HG03571 (cell line): ENCODE results near the gene ZNF276.
"Not testable (repeated sequence)": the region's sequence is repeated elsewhere in the genome, so short reads cannot be mapped to it uniquely, and the experiment has no call there.

ENCODE experiments used
- ATAC-seq: cut with Tn5 transposase; IDR thresholded peaks from one replicate; pipeline ENCODE4 v1.9.1; 2021; ENCODE audit not compliant: unreplicated experiment

The ZNF276 gene

DNA sequence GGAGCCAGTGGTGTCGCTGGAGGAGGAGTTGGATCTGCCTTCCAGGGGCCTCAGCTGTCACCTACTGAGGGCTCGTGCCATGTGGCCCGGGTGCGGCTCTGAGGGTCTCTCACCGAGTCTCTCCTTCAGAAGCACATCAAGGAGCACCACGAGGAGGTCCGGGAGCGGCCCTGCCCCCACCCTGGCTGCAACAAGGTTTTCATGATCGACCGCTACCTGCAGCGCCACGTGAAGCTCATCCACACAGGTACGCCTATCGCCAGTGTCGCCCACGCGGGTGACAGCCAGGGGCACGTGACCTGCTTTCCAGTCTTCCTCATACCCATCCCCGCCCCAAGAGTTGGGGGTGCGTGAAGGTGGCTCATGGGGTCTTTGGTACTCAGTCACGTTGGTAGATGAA lies 12.5 kb downstream of the ZNF276 start:
- no peak for ATAC-seq

DNA sequence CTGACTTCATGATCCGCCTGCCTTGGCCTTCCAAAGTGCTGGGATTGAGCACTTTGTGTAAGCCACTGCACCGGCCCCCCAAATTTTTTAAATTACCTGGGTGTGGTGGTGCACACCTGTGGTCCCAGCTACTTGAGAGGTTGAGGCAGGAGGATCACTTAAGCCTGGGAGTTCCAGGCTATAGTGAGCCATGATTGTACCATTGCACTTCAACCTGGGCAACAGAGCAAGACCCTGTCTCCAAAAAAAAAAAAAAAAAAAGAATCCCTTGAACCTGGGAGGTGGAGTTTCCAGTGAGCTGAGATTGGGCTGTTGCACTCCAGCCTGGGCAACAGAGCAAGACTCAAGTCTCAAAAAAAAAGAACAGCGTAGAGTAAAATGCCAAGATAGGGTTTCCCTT lies 15.2 kb downstream of the ZNF276 start:
- ATAC-seq = no peak

DNA sequence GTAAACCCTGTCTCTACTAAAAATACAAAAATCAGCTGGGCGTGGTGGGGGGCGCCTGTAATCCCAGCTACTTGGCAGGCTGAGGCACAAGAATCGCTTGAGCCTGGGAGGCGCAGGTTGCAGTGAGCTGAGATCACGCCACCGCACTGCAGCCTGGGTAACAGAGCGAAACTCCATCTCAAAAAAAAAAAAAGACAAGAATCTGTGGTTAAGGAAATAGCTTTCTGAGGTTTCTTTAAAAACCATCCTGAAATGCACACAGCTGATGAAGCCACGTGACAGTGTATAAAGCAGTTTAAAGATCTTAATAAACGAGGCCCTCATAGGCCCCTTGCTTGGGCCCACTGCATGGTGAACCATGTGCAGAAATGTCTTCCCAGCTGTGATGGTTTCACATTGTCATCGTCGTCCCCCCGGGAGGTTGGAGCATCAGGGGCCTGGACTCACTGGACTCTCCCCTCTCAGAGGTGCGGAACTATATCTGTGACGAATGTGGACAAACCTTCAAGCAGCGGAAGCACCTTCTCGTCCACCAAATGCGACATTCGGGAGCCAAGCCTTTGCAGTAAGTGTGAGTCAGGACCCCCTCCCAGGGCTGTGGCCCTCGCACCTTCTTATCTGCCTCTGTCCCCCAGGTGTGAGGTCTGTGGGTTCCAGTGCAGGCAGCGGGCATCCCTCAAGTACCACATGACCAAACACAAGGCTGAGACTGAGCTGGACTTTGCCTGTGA lies 16.2 kb downstream of the ZNF276 start:
- no peak for ATAC-seq

DNA sequence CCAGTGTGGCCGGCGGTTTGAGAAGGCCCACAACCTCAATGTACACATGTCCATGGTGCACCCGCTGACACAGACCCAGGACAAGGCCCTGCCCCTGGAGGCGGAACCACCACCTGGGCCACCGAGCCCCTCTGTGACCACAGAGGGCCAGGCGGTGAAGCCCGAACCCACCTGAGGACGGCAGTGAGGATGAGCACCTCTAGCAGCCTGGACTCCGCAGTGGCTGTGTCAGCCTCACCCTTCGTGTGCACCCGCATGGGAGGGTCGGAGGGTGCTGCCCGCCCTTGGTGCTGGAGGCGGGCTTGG lies 16.7 kb downstream of the ZNF276 start:
- no peak for ATAC-seq

DNA sequence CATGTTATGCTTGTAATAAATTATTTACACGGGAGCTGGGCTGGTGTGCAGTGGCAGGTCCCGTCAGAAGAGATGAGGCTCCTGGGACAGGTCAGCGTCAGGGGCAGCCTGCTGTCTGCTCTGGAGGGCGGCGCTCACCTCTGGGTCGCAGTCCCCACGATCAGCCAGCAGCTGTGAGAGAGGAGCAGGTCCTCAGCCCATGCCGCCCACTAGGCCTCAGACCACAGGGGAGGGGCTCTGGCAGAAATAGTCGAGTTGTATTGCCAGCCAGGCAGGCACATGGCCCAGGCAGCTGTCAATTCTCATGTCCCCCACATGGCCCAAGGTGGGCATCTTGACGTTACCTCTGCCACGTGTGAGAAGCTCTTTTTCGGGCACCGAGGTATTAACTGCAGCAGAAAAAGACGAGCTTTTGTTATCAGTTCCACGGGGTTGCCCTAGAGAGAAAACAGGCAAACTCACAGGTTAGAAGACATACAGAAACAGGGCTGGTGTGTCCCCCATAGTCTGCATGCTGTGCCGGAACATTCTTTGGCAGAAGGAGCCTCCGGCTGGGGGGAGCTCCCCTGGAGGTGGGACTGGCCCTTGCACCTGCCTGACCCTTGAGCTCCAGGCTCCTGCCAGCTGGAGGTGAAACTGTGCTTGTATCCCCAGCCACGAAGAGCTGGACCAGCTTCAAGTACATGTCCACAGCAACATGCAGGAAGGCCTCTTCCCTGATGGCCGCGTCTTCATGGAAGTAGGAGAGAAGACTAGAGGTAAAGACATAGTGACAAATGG lies 17.4 kb downstream of the ZNF276 start:
- no peak for ATAC-seq

- no peak for ATAC-seq
These were observed 18.0 kb downstream of the ZNF276 start for GRCh38 chr16:89739383-89739782.

- no peak for ATAC-seq
These were observed 20.1 kb downstream of the ZNF276 start for GRCh38 chr16:89741342-89742014.

DNA sequence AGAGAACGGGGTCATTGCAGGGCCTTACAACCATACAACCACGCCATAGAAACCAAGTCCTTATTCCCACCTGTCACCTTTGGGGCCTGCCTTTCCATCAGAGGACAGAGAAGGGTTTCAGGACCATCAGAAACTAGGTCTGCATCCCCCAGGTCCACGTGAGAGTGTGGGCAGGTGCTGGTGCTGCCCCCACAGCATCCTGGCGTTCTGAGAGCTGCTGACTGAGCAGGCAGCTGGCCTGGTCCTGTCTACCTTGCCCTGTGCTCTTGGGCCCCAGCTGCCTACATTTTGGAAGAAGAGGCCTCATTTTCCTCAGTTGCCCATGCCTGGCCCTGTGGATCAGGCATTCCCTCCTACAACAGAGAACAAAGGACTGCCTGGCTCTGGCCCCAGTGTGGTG lies 21.6 kb downstream of the ZNF276 start:
- no peak for ATAC-seq

- no peak for ATAC-seq
These were observed 23.5 kb downstream of the ZNF276 start for GRCh38 chr16:89744813-89745212.

DNA sequence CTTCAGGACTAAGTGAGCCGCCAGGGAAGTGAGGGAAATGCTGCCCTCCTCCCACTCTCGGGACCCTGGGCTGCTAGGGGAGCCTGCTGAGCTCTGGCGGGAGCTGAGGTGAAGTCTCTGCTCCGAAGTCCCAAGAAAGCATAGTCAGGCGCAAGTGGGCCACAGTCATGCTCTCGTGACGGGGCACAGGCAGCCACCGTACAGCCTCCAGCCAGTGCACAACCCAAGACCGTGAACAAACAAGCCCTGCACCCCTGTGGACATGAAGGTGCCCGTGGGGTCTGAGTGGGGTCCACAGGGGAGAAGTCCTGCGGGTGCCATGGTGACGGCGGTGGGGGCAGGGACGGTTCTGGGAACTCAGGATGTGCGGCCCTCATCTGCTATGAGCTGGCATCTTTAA lies 24.7 kb downstream of the ZNF276 start:
- ATAC-seq = no peak

DNA sequence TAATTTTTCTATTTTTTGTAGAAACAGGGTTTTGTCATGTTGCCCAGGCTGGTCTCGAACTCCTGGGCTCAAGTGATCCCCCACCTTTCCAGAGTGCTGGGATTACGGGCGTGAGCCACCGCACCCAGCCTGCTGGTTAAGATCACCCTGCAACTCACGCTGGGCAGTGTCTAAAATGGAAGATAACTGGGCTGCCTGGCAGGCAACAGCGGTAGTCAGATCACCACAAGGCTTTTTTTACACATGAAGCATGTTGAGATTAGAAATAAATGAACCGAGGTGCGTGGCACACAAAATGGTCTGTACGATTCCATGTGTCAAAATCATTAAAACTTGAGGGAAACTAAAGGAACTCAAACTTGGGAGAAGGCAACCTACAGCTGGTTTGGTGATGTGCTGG lies 26.7 kb downstream of the ZNF276 start:
- no peak for ATAC-seq

GRCh38 chr16:89748921-89749320 lies 27.6 kb downstream of the ZNF276 start:
- ATAC-seq = no peak

- no peak for ATAC-seq
These were observed 28.3 kb downstream of the ZNF276 start for GRCh38 chr16:89749637-89750036.

DNA sequence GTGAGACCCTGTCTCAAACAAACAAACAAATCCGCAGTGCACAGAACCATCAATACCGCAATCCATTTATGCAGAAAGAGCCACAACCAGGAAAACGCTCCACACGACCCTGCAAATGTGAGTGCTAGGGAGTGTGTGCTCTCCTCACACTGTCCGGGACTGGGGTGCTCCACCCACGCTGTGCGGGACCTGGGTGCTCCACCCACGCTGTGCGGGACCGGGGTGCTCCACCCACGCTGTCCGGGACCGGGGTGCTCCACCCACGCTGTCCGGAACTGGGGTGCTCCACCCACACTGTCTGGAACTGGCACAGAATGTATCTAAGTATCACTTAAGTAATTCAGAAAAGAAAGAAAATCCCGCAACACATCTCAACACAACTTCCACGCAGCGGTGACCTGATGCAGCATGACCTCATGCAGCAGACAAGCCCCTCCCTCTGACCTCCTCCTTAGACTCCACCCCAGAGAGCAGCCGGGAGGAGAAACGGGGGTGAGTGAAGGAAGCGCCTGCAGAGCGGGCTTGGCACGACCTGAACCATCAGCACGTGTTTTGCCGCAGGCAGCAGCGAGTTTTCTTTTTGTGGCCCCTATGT lies 38.5 kb downstream of the ZNF276 start:
- no peak for ATAC-seq

GRCh38 chr16:89761304-89761922 lies 40.1 kb downstream of the ZNF276 start:
- ATAC-seq = no peak

- peak; percentile 84 for ATAC-seq
These were observed 43.4 kb downstream of the ZNF276 start for GRCh38 chr16:89764711-89765201.

DNA sequence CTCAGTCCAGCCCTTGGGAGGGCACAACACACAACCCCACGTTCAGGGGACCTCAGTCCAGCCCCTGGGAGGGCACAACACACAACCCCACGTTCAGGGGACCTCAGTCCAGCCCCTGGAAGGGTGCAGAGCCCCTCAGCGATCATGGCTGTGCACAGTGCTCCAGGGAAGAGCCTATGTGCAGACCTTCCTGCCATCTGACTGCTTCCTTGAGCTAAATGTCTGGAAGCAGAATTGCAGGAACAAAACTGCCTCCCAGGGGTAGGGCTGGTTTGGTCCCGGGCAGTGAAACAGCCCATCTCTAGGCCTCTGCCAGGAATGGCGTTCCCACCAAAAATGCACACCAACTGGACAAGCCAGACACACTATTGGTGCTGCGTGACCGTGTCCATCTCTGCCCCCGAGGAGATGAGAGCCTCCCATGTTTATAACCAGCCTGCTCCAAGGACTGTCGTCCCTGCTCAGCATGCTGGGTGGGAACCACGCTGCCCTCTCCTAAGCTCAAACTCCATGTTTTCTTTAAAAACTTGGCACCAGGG lies 44.0 kb downstream of the ZNF276 start:
- ATAC-seq = peak; percentile 7

DNA sequence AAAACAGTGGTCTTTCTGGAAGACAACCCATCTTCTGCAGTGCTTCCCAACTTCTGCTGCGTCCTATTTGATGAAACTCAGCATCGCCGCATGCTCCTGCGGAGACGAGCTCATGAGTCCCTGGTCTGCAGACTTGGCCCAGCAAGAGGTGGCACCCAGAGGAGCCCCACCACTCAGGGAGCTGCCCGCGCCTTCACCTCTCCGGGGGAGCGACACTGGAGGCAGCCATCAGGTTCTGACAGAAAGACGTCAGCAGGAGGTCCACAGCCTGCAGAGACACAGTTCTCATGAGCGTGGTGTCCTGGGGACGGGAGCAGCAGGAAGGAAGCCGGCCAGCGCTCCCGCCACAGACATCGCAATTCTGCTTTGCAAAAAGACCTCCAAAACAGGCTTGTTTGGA lies 49.0 kb downstream of the ZNF276 start:
- no peak for ATAC-seq

DNA sequence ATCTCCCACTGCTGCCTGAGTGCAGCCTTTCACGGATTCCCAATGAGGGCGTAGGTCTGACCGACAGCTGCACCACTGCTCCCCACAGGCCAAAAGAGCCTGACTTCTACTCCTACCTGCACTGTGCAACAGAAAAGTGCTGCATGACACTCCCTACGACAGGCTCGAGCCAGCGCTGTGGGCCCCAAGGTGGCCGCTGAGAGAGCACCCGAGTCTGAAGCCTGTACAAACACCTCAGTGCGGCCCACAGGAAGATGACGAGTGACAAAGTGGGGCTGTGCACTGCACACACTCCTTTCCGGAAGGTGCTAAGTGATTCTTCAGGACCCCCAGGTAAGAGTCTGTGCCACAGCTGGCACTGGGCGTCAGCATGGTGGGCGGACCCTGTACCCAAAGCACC lies 53.9 kb downstream of the ZNF276 start:
- ATAC-seq = no peak

DNA sequence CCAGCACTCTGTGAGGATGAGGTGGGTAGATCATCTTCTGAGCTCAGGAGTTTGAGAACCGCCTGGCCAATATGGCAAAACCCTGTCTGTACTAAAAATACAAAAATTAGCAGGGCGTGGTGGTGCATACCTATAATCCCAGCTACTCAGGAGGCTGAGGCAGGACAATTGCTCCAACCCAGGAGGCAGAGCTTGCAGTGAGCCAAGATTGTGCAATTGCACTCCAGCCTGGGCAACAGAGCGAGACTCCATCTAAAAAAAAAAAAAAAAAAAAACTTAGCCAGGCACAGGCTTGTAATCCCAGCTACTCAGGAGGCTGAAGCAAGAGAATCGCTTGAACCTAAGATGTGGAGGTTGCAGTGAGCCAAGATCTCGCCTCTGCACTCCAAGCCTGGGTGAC lies 56.9 kb downstream of the ZNF276 start:
- ATAC-seq = not testable (repeated sequence)
